Rectal smooth muscle tissue (tissue), 1 donor: ENCODE measurements around the gene P2RY2.

Experiments used
- H3K27ac ChIP-seq: one replicate; pipeline ENCODE4 v1.7.0; 2013; ENCODE audit warnings: low read depth, low read length, inconsistent platforms
- H3K27me3 ChIP-seq: one replicate; pipeline ENCODE4 v1.7.0; 2013; ENCODE audit warnings: low read length; ENCODE audit not compliant: control insufficient read depth, insufficient read depth
- H3K36me3 ChIP-seq: one replicate; pipeline ENCODE4 v1.7.0; 2013; ENCODE audit warnings: low read length; ENCODE audit not compliant: control insufficient read depth, insufficient read depth
- H3K4me1 ChIP-seq: one replicate; pipeline ENCODE4 v1.7.0; 2013; ENCODE audit warnings: low read length; ENCODE audit not compliant: control insufficient read depth, insufficient read depth
- H3K4me3 ChIP-seq: one replicate; pipeline ENCODE4 v1.7.0; 2013; ENCODE audit warnings: low read length
- H3K9ac ChIP-seq: one replicate; pipeline ENCODE4 v1.7.0; 2013; ENCODE audit warnings: low read length

Gene P2RY2

DNA sequence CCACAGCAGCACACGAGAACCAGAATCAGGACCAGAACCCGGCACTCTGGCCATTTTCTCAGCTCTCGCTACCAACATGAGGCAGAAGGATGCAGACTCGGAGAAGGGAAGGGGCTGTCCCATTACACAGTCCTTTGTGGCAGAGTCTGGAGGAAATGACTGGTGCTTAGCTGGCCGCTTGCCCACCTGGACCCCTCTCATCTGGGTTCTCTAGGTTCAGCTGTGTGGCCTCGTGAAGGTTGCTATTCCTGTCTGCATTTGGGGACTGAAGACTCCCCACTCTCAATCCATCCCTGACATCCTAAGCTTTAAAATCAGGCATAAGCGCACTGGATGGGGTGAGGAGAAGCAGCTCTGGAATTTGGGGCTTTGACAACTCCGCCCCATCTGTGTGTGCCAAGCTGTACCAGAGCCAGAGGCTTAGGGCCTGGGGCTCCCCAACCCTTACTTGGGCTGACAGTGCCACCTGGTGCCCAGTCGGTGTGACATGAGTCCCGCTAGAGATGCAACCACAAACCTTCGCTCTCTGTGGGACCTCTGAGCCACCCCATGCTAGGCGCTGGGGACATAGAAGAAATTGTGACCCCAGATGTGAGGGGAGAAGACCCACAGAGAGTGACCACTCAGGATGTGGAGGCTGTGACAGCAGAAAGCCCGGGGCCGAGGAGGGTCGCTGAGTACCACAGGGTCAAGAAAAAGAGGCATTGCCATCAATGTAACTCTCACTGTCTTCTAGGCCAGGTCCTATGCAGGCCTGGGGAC, 40.1 kb upstream of the P2RY2 start:
- peak overlapping the region; percentile 11 for H3K27ac ChIP-seq
- H3K4me3 ChIP-seq = peak overlapping the region; percentile 3

DNA sequence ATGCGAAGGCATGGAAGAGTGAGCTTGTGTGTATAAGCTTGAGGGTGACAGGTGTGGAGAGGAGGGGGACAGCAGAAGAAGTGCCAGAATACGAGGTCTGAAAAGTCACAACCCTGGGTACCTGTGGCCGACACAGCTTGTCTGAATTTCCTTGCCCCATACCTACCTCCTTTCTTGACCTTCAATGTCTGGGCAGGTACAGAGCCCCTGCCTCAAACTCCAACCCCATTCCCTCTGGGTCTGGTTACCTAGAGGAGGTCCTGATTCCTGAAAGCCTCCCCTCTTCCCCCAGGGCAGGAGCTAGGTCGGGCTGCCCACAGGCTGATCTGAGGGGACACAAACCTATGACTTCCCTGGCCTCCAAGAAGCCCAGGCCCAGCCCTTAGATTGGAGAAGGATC, 39.4 kb upstream of the P2RY2 start:
- H3K4me3 ChIP-seq = no peak overlapping the region
- H3K27ac ChIP-seq = no peak overlapping the region
- H3K36me3 ChIP-seq = no peaks in the 10 kb centered on the region
- no peak overlapping the region for H3K9ac ChIP-seq
- no peaks in the 10 kb centered on the region for H3K27me3 ChIP-seq
- peaks cover 8% of the 10 kb centered on the region for H3K4me1 ChIP-seq

More for the DNA sequence above, 40.1 kb upstream of the P2RY2 start:
- Histone ChIP-seq H3K9ac (no peak overlapping the region), H3K36me3 (no peaks in the 10 kb centered on the region), H3K4me1 (peaks cover 8% of the 10 kb centered on the region), H3K27me3 (no peaks in the 10 kb centered on the region)

DNA sequence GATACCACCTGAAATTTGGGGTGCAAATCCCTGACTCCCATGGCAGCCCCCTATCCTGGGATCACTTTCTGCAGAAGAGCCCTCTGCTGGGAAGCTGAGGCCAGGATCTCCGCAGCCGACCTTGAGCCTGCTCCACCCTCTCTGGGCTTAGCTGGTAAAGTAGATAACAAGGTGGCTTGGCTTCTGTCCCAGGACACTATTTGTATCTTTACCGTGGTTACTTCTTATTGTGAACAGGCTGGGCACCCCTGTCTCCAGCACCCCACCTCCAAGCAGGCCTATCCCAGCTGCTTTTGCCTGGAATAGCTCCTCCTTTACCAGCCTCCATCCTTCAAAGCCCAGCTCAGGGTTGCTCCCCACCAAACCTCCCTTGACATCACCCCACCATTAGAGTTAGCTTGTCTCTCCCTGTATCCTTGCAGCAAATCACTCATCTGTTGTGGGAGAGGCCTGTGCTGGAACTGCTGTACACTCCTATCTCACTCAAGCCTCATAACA, 35.2 kb upstream of the P2RY2 start:
- Histone ChIP-seq H3K4me3 (no peak overlapping the region), H3K9ac (no peak overlapping the region), H3K27ac (no peak overlapping the region), H3K4me1 (peaks cover 4% of the 10 kb centered on the region), H3K36me3 (no peaks in the 10 kb centered on the region), H3K27me3 (no peaks in the 10 kb centered on the region)

DNA sequence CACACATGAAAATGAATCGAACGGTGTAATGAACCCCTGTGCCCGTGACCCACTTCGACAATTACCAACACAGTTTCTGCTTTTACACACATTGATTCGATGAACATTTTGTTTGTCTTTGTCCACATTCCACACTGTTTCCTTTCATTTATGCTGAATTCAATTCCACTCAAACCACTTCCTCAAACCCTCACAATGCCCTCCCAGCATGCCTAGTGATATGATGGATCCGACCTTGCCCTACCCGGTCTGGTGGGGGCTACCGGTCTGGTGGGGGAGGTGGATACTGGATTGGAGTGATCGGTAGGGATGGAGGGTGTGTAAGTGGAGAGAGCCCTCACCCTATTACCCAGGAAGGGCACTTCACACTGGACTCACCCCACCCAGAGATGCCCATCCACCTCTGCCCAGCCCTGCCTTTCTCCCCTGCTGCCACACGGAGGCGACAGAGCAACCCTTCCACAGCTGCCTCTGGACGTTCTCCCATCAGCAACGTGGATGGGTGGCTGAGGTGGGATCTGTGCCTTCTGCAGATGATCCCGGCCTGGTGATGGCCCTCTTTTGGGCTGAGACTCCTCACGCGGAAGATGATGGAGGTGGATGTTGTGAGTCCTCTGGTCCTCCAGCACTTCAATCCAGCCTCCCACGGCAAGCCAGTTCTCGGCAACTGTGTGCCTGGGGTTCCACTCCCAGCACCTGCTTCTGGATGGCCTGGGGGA, 33.0 kb upstream of the P2RY2 start:
- Histone ChIP-seq H3K27me3 (no peaks in the 10 kb centered on the region), H3K4me1 (no peaks in the 10 kb centered on the region), H3K36me3 (no peaks in the 10 kb centered on the region), H3K4me3 (peak overlapping the region; percentile 4), H3K9ac (peak overlapping the region; percentile 10), H3K27ac (no peak overlapping the region)

DNA sequence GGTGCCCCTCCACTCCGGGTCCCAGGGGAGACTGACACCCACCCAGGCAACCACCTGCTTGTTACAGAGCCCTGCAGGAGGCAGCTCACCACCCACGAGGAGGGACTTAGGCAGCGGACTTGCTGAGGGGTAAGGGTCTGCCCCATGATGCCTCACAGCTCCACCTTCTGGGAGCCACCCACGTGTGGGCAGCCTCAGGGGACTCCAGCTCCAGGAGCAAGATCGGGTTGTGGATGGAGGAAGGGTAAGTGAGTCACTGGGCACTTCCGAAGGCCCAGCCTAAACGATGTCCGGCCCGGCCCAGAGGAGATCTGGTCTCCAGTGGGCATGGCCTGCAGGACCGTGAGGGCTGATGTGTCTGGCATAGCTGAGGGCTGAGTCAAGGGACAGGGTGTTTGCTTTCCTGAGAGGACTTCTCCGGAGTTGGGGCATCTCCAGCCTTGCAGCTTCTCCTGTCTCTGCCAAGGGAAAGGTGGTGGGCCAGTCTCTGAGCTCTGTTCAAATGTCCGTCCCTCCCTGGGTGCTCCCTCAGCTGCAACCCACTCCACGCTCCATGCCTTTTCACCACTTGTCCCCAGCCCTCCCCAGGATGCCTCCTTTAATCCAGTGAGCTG, 32.3 kb upstream of the P2RY2 start:
- no peak overlapping the region for H3K27ac ChIP-seq
- no peaks in the 10 kb centered on the region for H3K27me3 ChIP-seq
- H3K9ac ChIP-seq = no peak overlapping the region
- no peaks in the 10 kb centered on the region for H3K36me3 ChIP-seq
- H3K4me3 ChIP-seq = no peak overlapping the region
- no peaks in the 10 kb centered on the region for H3K4me1 ChIP-seq

DNA sequence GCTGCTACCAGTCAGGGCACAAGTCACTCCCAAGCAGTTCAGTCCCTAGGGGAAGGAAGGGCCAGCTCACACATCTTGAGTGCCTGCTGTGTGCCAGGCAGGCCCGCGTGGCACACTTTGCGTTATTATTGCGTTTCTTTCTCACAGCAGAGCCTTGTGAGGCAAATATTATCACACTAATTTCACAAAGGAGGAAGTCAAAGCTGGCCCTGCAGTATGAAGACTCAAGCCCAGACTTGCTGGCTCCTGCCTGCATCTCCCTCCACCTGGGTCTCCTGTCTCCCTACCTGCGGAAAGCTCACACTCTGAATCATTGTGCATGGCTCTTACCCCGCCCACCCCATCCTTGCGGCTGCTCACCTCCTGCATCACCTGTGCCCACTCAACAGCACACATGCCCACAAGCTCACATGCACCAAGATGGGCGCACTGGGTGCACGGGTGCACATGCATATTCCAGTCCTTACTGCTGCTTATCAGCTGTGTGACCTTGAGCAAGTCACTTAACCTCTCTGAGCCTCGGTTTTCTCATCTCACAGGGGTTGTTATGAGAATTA, 31.7 kb upstream of the P2RY2 start:
- no peak overlapping the region for H3K9ac ChIP-seq
- no peaks in the 10 kb centered on the region for H3K36me3 ChIP-seq
- H3K27me3 ChIP-seq = no peaks in the 10 kb centered on the region
- H3K27ac ChIP-seq = no peak overlapping the region
- H3K4me3 ChIP-seq = no peak overlapping the region
- H3K4me1 ChIP-seq = no peaks in the 10 kb centered on the region

DNA sequence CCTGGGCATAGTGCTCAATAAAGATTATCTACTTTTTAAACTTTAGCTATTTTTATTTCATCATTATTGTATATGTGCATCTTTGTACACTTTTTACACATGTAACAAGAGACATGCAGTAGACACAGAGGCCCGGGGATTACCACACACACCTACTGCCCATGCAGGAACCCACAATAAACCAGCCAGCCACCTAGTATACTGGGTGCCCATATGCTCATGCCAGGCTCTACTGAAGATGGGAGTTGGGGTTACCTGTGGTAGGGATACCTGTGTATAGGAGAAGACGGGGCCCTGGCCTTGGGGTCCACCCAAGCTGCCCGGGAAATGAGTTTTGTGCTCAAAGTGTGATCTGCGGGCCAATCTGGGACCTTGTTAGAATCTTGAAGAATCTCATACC, 31.2 kb upstream of the P2RY2 start:
- Histone ChIP-seq H3K9ac (no peak overlapping the region), H3K36me3 (no peaks in the 10 kb centered on the region), H3K27ac (no peak overlapping the region), H3K4me1 (no peaks in the 10 kb centered on the region), H3K4me3 (no peak overlapping the region), H3K27me3 (no peaks in the 10 kb centered on the region)

DNA sequence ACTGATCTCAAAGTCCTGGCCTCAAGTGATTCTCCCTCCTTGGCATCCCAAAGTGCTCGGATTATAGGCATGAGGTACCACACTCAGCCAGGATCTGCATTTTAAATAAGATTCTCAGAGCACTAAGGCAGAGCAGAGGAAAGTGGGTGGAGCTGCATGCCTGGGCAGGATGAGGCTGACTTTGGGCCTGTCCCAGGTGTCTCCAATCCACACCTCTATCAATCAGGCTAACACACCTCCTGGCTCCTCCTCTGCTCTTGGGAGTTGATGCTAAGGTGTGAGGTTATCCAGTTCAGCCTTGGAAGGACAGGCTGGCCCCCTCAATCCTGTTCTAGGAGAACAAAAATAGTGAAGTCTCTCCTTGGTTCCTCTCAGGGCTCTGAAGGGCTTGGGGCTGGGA, 30.2 kb upstream of the P2RY2 start:
- Histone ChIP-seq H3K4me3 (no peak overlapping the region), H3K9ac (no peak overlapping the region), H3K36me3 (no peaks in the 10 kb centered on the region), H3K27ac (no peak overlapping the region), H3K4me1 (no peaks in the 10 kb centered on the region), H3K27me3 (no peaks in the 10 kb centered on the region)

DNA sequence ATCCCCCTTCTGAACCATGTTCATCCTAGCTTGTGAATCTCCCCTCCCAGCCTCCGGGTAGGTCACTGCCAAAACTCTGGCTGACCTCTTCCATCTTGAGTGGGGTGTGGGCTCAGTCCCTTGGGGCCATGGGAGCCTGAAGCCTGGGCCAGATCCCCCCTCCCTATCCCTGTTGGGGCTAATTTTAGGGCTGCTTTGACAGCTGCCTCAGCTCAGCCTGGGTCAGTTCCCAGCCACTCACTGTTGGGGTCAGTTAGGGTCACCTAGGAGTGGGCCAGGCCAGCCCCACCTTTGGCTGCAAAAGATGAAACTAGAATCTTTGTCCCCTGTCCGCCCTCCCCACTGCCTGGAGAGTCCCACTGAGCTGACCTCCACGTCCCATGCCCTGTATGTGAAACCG, 29.8 kb upstream of the P2RY2 start:
- no peaks in the 10 kb centered on the region for H3K36me3 ChIP-seq
- H3K27ac ChIP-seq = no peak overlapping the region
- no peak overlapping the region for H3K9ac ChIP-seq
- H3K27me3 ChIP-seq = no peaks in the 10 kb centered on the region
- no peak overlapping the region for H3K4me3 ChIP-seq
- H3K4me1 ChIP-seq = no peaks in the 10 kb centered on the region

DNA sequence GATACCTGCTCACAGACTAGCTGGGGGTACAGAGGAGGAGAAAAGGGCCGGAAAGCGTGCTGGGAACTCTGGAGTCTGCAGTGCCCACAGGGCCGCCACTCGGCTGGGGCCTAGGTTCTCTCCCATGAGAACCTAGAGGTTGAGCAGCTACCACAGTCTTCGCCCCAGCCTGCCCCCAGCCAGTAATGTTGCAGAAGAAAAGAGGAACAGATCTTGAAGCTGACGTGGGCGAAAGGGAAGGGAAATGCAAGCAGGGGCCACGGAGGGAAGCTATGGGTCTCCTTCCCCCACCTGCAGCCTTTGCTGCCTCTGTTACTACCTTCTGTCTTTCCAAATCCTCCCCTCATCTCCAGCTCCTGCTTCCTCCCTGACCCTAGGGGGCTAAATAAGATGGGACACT, 28.8 kb upstream of the P2RY2 start:
- no peaks in the 10 kb centered on the region for H3K4me1 ChIP-seq
- H3K9ac ChIP-seq = no peak overlapping the region
- H3K27ac ChIP-seq = no peak overlapping the region

DNA sequence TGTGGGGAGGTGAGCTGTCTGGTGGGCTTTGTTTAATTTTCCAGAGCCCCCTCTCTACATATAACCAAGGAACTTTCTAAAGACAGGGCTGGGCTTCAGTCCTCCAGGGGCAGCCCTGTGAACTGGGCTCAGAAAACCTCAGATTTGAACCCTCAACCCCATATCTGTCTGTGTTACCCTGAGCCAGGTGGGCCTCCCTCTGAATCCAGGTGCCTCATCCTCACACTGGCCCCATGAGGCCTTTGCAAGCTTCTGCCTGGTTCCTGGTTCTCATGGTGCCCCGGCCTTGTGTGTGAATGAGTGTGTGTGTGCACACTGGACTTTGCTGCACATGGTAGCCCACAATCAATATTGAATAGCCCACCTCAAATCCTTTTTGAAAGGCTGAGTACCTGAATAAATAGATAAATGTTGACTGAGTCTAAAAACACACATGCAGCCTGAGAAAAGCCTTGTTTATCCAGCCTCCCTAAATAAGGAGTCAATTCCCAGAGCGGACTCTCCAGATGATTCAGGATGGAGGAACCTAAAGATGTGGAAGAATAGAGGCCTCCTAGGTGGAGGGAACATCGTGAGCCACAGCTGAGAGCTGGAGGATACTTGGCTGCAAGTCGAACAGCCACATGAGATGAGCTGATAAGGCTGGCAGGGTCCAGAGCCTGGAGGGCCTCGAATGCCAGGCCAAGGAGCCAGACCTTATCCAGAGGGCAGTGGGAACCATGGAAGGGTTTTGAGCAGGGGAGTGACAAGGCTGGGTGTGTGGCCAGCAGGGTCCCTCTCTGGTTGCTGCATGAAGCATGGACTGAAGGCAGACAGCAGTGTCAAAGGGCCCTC, 28.1 kb upstream of the P2RY2 start:
- Histone ChIP-seq H3K27ac (no peak overlapping the region), H3K4me1 (no peaks in the 10 kb centered on the region)

More for the DNA sequence above, 28.8 kb upstream of the P2RY2 start:
- Histone ChIP-seq H3K27me3 (no peaks in the 10 kb centered on the region), H3K36me3 (no peaks in the 10 kb centered on the region), H3K4me3 (no peak overlapping the region)

DNA sequence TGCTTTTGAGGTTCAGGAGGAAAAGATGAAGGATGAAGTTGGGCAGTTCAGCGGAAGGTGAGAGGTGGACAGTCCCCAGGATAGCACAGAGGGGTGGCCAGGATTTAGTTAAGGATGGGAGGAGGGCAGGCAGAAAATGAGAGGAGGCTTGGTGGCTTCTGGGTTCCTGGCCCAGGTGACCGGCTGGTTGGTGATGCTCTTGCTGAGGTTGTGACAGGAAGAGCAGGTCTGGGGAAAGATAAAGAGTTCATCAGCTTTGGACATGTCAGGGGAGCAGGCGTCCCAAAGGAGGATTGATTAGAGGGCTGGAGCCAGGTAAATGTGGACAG, 27.6 kb upstream of the P2RY2 start:
- Histone ChIP-seq H3K27ac (no peak overlapping the region), H3K4me3 (no peak overlapping the region), H3K27me3 (no peaks in the 10 kb centered on the region), H3K36me3 (no peaks in the 10 kb centered on the region), H3K4me1 (no peaks in the 10 kb centered on the region), H3K9ac (no peak overlapping the region)

More for the DNA sequence above, 28.1 kb upstream of the P2RY2 start:
- Histone ChIP-seq H3K27me3 (no peaks in the 10 kb centered on the region), H3K36me3 (no peaks in the 10 kb centered on the region), H3K9ac (no peak overlapping the region), H3K4me3 (no peak overlapping the region)
